ENCODE results near the gene ZNG1F. TPM values are rescaled to one million over a fixed set of nuclear protein-coding genes. Genes with fewer than 3 reads are reported as not detected.
"Not testable (repeated sequence)": the region's sequence is repeated elsewhere in the genome, so short reads cannot be mapped to it uniquely, and the experiment has no call there.

Gene ZNG1F
- total RNA-seq (2014; rRNA removed; shearing (Covaris generic); ENCODE audit: low replicate concordance): 1.7 and 19.5 TPM in 2 replicates

DNA sequence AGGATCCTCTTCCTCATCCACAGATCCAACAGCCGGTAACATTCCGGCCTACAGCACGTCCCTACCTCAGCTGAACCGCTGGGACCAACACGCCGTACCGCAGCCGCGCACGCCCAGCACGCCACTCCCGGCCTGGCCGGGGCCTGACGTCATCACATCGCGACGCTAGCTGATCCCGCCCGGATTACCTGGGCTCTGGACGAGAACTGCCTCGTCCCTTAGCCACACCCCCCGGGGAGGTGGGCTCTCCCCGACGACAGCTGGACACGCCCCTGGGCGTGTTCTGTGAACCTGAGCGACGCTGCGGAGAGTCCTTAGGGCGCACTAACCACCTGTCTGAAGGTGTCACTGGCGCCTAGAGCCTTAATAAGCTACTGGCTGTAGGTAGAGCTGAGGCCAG is at the start of gene ZNG1F:
TSS of gene ZNG1F (minus strand) at position 101 of the 400 bp plus-strand sequence. CDS start at position 42, 59 bp downstream.
- DNase-seq, H3K9me3 ChIP-seq, H3K27me3 ChIP-seq, H3K4me3 ChIP-seq, H3K36me3 ChIP-seq: not testable (repeated sequence)

DNA sequence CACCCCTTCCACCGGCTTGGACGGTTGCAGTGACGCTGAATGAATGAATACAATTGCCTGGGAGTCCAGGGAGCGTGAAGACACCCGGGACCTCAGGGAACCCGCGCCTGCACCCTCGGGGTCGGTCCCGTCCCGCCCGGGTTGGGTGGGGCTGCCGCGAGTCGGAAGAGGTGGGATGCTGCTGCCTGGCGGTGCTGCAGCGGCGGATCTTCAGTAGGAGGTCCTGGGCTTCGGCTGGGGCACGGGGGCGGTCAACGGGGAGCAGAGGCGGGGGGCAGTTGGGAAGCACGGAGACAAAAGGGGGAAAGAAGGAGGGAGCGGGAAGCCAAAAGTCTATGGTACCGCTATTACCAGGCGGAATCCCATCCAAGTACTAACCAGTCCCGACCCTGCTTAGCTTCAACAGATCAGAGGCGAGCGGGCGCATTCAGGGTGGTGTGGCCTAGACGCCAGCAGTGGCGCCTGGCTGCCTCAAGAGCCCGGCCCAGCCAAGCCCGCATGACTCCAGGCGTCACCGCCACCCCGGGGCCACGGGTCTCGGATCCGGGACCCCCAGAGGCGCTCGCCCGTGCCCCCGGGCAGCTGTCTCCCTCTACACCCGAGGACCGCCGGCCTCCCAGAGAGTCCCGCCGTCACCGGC is 48.1 kb upstream of the ZNG1F start:
- DNase-seq, H3K9me3 ChIP-seq, H3K27me3 ChIP-seq, H3K4me3 ChIP-seq, H3K36me3 ChIP-seq: not testable (repeated sequence)

DNA sequence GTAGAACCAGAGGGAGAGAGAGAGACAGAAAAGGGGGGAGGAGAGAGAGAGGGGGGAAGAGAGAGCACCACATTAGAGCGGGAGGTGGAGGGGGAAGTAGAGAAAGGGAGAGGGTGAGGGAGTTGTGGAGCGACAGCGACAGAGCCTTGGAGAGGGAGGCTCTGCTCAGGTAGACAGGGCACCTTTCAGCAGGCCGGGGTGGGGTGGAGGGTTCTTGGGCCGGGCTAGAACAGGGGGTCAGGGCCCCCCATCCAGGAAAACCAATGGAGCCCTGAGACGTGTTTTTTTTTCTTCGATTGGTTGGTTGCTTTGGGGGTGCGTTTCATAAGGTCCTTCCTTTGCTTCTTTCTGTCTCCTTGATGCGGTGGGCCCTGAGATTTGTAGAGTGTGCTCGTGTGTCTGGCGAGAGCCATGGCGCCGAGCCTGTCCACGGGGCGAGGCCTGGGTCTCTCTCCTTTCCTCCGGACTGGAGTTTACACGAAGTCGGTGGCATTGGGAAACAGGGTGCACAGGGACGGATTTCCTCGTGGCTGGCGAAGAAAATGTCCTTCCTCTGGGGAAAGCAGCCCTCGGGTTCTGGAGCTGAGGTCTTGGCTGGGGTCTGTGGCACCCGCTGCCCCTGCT is 47.5 kb upstream of the ZNG1F start:
- H3K9me3 ChIP-seq, H3K4me3 ChIP-seq, H3K36me3 ChIP-seq, H3K27me3 ChIP-seq, DNase-seq: not testable (repeated sequence)

DNA sequence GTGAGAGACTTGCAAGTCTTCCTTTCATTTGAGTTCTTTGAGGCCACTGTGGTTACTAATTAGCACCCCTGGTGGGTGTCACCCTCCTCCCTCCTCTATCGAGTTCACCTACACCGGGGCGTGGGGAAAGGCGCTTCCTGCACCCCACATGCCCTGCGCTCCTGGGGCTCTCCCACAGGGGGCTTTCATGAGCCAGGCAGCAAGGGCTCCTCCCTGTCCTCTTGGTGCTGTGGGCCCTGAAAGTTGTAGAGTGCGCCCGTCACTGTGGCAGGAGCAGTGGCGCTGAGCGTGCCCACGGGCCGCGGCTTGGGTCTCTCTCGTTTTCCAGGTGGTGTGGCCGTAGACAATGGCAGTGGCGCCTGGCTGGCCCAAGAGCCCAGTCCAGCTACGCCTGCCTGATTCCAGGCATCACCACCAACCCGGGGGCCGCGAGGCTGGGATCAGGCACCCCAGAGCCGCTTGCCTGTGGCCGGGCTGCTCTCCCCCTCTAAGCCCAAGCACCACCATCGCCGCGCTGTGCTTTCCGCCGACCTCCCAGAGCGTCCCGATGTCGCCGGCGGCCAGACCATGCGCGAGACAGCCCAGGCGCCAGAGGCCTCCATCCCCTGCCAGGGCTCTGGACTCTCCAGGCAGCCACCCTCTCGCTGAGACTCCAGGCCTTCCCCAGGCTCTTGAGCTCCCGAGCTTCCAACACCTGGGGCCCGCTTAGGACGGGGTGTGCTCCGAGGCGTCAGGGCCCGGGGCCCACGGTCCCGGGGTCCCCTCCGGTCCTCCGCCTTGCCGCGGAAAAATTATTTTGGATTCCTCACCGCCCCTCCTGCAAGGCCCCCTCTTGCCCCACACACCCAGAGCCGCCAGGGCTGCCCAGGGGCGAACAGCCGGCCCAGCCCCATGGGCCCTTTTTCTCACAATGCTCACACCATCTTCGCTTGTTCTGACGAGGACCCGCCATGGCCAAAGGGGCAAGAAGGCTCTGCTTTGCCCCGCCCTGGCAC is 46.0 kb upstream of the ZNG1F start:
- not testable (repeated sequence) for H3K9me3 ChIP-seq, DNase-seq, H3K4me3 ChIP-seq, H3K27me3 ChIP-seq, H3K36me3 ChIP-seq

DNA sequence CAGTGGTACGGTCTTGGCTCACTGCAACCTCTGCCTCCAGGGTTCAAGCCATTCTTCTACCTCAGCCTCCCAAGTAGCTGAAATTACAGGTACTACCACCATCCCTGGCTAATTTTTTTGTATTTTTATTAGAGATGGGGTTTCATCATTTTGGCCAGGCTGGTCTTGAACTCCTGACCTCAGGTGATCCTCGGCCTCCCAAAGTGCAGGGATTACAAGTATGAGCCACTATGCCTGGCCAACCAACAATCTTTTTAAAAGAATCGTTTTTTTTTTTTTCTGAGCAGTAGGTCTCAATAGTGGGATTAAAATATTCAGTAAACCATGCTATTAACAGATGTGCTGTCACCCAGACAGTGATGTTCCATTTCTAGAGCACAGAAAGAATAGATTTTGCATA is 45.1 kb upstream of the ZNG1F start:
- H3K36me3 ChIP-seq, H3K27me3 ChIP-seq, DNase-seq, H3K4me3 ChIP-seq, H3K9me3 ChIP-seq: not testable (repeated sequence)

DNA sequence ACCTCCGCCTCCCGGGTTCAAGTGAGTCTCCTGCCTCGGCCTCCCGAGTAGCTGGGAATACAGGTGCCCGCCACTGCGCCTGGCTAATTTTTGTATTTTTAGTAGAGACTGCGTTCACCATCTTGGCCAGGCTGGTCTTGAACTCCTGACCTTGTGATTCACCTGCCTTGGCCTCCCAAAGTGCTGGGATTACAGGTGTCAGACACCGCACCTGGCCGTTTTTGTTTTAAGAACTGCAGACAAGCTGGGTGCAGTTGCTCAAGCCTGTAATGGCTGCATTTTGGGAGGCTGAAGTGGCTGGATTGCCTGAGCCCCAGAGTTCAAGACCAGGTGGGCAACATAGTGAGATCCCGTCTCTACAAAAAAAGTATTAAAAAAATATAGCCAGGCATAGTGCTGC is 43.2 kb upstream of the ZNG1F start:
- not testable (repeated sequence) for H3K4me3 ChIP-seq, DNase-seq, H3K27me3 ChIP-seq, H3K36me3 ChIP-seq, H3K9me3 ChIP-seq

DNA sequence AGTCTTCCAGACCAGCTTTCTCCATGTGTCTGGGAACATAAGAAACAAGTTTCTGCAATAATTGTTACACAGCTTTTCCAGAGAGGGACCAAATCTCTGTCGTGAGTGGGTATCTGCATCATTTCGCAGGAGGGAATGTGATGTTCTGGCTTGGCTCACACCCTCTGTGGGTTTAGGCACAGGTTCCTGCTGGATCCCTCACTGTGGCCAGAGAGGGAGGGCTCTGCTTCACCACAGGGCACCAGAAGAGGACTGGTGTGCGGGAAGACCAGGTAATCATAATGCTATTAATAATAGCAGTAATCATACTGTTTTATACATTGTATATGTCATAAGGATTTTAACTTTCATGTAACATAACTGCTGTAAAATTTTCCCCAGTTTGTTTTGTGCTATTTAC is 41.3 kb upstream of the ZNG1F start:
- H3K36me3 ChIP-seq, DNase-seq: not testable (repeated sequence)

DNA sequence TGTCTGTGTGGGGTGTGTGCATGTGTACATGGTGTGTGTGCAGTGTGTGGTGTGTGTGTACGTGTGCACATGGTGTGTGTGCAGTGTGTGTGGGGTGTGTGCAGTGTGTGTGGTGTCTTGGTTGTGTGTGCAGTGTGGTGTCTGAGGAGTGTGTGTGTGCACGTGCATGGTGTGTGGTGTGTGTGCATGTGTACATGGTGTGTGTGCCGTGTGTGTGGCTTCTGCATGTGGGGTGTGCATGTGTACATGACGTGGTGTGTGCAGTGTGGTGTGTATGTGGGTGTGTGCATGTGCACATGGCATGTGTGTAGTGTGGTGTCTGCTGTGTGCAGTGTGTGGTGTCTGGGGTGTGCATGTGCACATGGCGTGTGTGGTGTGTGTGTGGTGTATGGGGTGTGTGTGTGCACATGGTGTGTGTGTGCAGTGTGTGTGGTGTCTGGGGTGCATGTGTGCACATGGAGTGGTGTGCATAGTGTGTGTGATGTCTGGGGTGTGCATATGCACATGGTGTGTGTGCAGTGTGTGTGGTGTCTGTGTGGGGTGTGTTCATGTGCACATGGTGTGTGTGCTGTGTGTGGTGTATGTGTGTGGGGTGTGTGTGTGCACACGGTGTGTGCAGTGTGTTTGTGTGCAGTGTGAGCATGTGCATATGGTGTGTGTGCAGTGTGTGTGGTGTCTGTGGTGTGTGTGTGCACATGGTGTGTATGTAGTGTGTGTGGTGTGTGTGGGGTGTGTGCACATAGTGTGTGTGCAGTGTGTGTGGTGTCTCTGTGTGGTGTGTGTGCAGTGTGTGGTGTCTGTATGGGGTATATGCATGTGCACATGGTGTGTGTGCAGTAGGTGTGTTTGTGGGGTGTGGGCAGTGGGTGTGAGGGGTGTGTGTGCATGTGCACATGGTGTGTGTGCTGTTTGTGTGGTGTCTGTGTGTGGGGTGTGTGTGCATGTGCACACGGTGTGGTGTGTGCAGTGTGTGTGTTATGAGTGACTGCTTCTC is 40.6 kb upstream of the ZNG1F start:
- peaks cover 5% of the 10 kb centered on the region for H3K9me3 ChIP-seq
- H3K27me3 ChIP-seq: no peaks in the 10 kb centered on the region
- no peak for DNase-seq
- no peaks in the 10 kb centered on the region for H3K36me3 ChIP-seq
- no peak overlapping the region for H3K4me3 ChIP-seq

More for the DNA sequence above, 41.3 kb upstream of the ZNG1F start:
- H3K27me3 ChIP-seq, H3K9me3 ChIP-seq, H3K4me3 ChIP-seq: not testable (repeated sequence)

DNA sequence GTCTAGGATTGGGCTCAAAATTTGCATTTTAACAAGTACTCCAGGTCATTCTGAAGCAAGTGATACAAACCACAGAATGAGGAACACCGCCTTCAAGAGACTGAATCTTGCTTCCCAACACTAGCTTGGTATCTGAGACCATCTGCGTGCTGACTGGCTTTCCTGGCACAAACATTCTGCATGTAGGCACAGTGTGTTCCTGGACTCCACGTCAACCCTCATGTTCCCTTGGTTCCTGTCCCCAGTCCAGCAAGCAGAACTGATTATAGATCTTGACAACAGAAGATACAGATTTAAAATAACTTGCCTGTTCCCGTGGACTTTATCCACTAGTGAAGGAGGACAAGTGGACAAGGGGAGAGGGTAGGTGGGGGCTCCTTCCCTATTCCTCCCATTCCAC is 30.7 kb upstream of the ZNG1F start:
- not testable (repeated sequence) for H3K36me3 ChIP-seq, DNase-seq, H3K9me3 ChIP-seq, H3K4me3 ChIP-seq, H3K27me3 ChIP-seq

DNA sequence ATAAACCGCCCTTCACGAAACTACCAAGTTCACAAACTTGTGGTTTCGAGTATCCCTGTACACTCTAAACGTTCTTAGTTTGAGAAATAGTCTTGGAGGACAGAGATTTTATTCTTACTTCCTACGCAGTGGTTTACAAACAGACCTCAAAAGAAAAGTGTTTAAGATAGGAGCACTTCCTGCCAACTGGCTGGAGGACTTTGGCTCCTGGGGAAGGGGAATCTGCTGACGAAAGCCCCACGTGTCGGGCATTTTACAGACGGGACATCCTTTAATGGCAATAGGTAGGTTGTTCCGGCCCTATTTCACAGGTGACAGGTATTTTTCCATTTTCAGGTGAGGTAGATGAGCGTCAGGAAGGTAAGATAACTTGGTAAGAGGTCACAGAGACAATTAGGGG is 678 bp downstream of the ZNG1F start:
- H3K9me3 ChIP-seq, H3K4me3 ChIP-seq, H3K27me3 ChIP-seq, DNase-seq, H3K36me3 ChIP-seq: not testable (repeated sequence)

DNA sequence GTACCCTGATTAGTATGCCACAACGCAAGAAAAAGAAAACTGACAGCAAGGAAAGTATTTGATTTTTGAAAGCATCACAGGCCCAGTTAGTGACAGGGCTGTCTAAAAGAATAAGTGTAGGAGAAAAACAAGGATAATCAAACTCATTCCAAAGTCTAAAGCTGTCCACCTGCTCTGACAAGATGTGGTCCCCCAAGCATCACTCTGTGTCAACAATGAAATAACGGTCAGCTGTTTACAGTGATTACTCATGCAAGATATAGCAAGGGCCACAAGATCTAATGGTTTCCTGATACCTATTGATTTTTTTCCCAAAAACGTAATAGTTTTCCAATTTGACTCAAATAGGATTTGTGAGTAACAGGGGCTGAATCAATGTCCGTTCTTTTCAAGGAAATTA is 14.1 kb downstream of the ZNG1F start:
- not testable (repeated sequence) for H3K36me3 ChIP-seq, DNase-seq

DNA sequence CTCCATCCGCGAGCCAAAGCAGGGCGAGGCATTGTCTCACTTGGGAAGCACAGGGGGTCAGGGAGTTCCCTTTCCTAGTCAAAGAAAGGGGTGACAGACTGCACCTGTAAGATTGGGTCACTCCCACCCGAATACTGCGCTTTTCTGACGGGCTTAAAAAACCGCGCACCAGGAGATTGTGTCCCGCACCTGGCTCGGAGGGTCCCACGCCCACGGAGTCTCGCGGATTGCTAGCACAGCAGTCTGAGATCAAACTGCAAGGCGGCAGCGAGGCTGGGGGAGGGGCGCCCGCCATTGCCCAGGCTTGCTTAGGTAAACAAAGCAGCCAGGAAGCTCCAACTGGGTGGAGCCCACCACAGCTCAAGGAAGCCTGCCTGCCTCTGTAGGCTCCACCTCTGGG is 39.0 kb downstream of the ZNG1F start:
- H3K36me3 ChIP-seq, H3K9me3 ChIP-seq, DNase-seq, H3K27me3 ChIP-seq, H3K4me3 ChIP-seq: not testable (repeated sequence)

More for the DNA sequence above, 14.1 kb downstream of the ZNG1F start:
- not testable (repeated sequence) for H3K9me3 ChIP-seq, H3K27me3 ChIP-seq, H3K4me3 ChIP-seq

DNA sequence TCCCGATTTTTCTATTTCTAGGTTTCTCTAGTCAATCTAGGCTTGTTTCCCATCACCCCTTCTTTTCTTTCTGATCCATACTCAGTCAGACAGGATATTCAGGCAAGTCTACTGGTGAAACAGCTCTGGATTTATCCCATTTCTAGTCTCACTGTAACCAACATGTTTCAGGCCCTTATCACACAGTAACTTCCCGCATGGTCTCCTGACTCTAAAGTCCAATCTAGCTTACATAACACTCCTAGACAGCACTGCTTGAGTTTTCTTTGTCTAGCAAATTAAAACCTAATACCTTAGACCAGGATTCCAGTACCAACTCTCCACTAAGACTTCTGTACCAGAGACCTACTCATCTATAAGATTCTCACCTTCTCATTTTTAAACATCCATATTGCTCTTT is 47.2 kb downstream of the ZNG1F start:
- H3K27me3 ChIP-seq, DNase-seq, H3K36me3 ChIP-seq, H3K4me3 ChIP-seq, H3K9me3 ChIP-seq: not testable (repeated sequence)

DNA sequence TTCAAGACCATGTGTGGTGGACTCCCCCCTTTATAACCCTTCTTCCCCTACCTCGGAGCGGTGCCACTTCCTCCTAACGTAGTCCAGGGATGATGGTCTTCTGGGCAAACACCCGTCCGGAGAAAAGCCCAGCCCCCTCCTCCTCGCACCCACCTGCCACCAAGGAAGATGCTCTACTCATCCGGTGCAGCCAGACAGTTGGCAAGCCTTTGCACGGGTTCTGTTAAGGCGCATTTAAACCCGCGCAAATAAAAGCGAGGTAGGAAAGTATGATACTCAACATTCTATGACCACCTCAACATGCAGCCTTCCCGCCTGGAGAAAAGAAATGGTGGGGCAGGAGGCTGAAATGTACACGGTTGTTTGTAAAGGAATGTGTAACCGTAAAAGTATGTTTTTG is 60.5 kb downstream of the ZNG1F start, which contains the start of gene FOXD4L6:
TSS of gene FOXD4L6 (minus strand) at position 101 of the 400 bp plus-strand sequence. CDS start 298 bp downstream, outside the sequence.
- H3K9me3 ChIP-seq, H3K36me3 ChIP-seq, DNase-seq, H3K4me3 ChIP-seq, H3K27me3 ChIP-seq: not testable (repeated sequence)

DNA sequence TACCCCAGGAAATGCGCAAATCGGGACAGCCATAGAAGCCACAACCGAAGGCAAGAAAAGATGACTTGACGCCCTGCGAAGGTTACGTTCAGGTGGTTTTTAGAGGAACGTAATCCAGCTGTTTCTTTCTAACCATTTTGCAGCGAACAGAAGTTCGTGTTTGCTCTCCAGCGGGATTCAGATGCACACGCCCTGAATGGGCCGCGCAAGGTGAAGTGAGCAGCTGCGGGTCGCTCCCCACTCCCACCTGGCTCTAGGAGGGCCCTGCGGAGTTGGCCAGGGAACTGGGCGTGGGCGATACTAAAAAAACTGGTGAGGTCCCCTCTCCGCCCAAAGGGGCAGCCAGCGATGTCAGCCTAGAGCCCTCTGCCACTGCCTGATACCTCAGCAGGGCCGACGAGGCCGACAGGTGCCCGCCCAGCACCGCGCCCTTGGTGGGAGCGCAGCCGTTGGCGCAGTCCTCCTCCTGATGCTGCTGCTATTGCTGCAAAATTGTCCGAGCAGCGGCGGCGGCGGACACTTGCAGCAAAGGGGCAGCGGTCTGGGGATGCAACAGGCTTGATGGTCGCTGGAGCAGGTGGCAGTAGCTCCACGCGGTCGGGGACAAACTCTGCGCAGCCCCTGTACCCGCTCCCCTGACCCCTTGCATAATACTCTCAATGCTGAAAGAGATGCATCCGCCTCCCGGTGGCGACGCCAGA is 62.2 kb downstream of the ZNG1F start:
- H3K27me3 ChIP-seq, H3K9me3 ChIP-seq, H3K4me3 ChIP-seq, H3K36me3 ChIP-seq, DNase-seq: not testable (repeated sequence)

DNA sequence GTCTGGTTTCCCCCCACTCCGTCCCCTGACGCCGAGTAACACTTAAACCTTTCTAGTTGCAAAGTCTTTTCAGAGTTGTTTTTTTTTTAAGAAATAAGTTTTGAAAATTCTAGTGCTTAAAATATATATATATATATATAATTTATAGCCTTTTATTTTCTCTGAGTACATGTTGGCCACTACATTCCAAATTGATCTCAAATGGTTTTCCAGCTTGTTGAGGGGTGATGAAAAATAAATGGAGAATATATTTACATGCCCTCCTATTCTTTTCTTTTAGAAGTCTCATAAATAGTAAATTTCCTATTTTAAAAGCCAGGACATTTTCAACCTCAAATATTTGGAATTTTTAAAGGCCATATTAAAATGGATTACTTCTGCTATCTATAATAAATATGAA is 63.2 kb downstream of the ZNG1F start:
- not testable (repeated sequence) for H3K4me3 ChIP-seq, H3K9me3 ChIP-seq, H3K36me3 ChIP-seq, H3K27me3 ChIP-seq, DNase-seq

Measured in MG63 (cell line).